B cell (primary cell): ENCODE measurements around the gene RBM38. TPM values are rescaled to one million over a fixed set of nuclear protein-coding genes. Genes with fewer than 3 reads are reported as not detected.

Experiments
- ATAC-seq: fragments of 200-7000 bp; cut with Tn5 transposase; one replicate; pipeline ENCODE4 v1.10.0; 2021; ENCODE audit warnings: low read depth, mild to moderate bottlenecking, moderate number of reproducible peaks, moderate library complexity
- CTCF ChIA-PET: fragments of 350-600 bp; sonication (Branson Sonifier 250); formaldehyde crosslinking; loops from one replicate; lab custom pipeline; 2021; ENCODE audit warnings: antibody characterized with exemption, inconsistent platforms; lab: Charles Lee
- POLR2A ChIA-PET: fragments of 350-600 bp; sonication (Branson Sonifier 250); formaldehyde crosslinking; loops from one replicate; lab custom pipeline; 2021; ENCODE audit warnings: antibody characterized with exemption; lab: Charles Lee
- DNase-seq: peaks from one replicate; pipeline ENCODE4 v3.0.0; 2013
- H2AFZ ChIP-seq: 2 replicates; pipeline ENCODE4 v1.6.1; 2012; ENCODE audit warnings: mild to moderate bottlenecking, low read depth, low read length; ENCODE audit not compliant: insufficient read depth, poor library complexity, severe bottlenecking
- H3K27ac ChIP-seq, 2 donors: 1 replicate in 1 of 2; 2 replicates in 1 of 2; pipeline ENCODE4 v1.5.1; 2012 to 2013; ENCODE audit warnings: low read length in 2 of 2, mild to moderate bottlenecking in 2 of 2, moderate library complexity in 1 of 2
- H3K27me3 ChIP-seq, 4 experiments: fragments of 200-600 bp in 1 of 4; sonication (generic) in 1 of 4; replicated peaks in 1 of 4; 1 replicate in 2 of 4; 2 replicates in 2 of 4; pipeline versions ENCODE4 v1.6.1 to v1.7.0; 2013 to 2016; ENCODE audit warnings: low read length in 3 of 4, mild to moderate bottlenecking in 2 of 4, mixed read lengths in 1 of 4, moderate library complexity in 1 of 4; ENCODE audit not compliant: insufficient read depth in 4 of 4, control insufficient read depth in 3 of 4; ENCODE audit errors: control extremely low read depth in 1 of 4
- H3K36me3 ChIP-seq, 2 experiments: replicated peaks in 1 of 2; 1 replicate in 1 of 2; 2 replicates in 1 of 2; pipeline versions ENCODE4 v1.6.1 to v1.7.1; 2013; ENCODE audit warnings: low read length in 1 of 2; ENCODE audit not compliant: insufficient read depth in 2 of 2, control insufficient read depth in 1 of 2; ENCODE audit errors: control extremely low read depth in 1 of 2, extremely low read depth in 1 of 2
- H3K4me1 ChIP-seq, 2 donors: fragments of 200-600 bp in 1 of 2; sonication (generic) in 1 of 2; 1 replicate in 1 of 2; 2 replicates in 1 of 2; pipeline versions ENCODE4 v1.5.1 to v1.6.1; 2013 to 2017; ENCODE audit warnings: low read length in 2 of 2; ENCODE audit not compliant: control insufficient read depth in 2 of 2, insufficient read depth in 2 of 2
- H3K4me2 ChIP-seq: replicated peaks from 2 replicates; pipeline ENCODE3; 2012; ENCODE audit warnings: mild to moderate bottlenecking, low read depth, low read length; ENCODE audit not compliant: poor library complexity, severe bottlenecking
- H3K4me3 ChIP-seq, 5 experiments: fragments of 200-600 bp in 1 of 5; sonication (generic) in 1 of 5; 1 replicate in 3 of 5; 2 replicates in 2 of 5; pipeline versions ENCODE4 v1.5.1 to v1.7.0; 2011 to 2016; ENCODE audit warnings: low read length in 4 of 5, mild to moderate bottlenecking in 4 of 5, low read depth in 2 of 5, control low read depth in 1 of 5, moderate library complexity in 1 of 5; ENCODE audit not compliant: insufficient read depth in 1 of 5; ENCODE audit errors: control extremely low read depth in 1 of 5, extremely low read depth in 1 of 5
- H3K79me2 ChIP-seq: fragments of 200-600 bp; sonication (generic); one replicate; pipeline ENCODE4 v1.6.0; 2016; ENCODE audit warnings: low read length; ENCODE audit not compliant: control insufficient read depth, insufficient read depth
- H3K9ac ChIP-seq: fragments of 200-600 bp; sonication (generic); 2 replicates; pipeline ENCODE4 v1.6.1; 2017; ENCODE audit warnings: mild to moderate bottlenecking, low read length, moderate library complexity
- H3K9me3 ChIP-seq, 3 donors: one replicate each; pipeline versions ENCODE4 v1.6.1 to v1.7.1; 2013; ENCODE audit warnings: low read length in 2 of 3; ENCODE audit not compliant: control insufficient read depth in 2 of 3, insufficient read depth in 1 of 3; ENCODE audit errors: control extremely low read depth in 1 of 3
- H4K20me1 ChIP-seq: 2 replicates; pipeline ENCODE4 v1.6.0; 2012; ENCODE audit warnings: mild to moderate bottlenecking, low read length; ENCODE audit not compliant: insufficient read depth, control insufficient read depth, poor library complexity, severe bottlenecking
- H3K27ac Mint-ChIP-seq: one replicate; pipeline ENCODE4 v1.8.0; 2021; ENCODE audit warnings: mixed read lengths
- H3K27me3 Mint-ChIP-seq: one replicate; pipeline ENCODE4 v1.8.0; 2021; ENCODE audit warnings: mixed read lengths
- H3K4me1 Mint-ChIP-seq: one replicate; pipeline ENCODE4 v1.8.0; 2021; ENCODE audit warnings: mixed read lengths
- H3K4me3 Mint-ChIP-seq: one replicate; pipeline ENCODE4 v1.8.0; 2021; ENCODE audit warnings: mixed read lengths
- H3K9me3 Mint-ChIP-seq: one replicate; pipeline ENCODE4 v1.8.0; 2022; ENCODE audit warnings: mixed read lengths; ENCODE audit not compliant: insufficient read depth
- CTCF ChIP-seq: fragments of 200-600 bp; IDR thresholded peaks from one replicate; pipeline ENCODE4 v1.8.0; 2022; ENCODE audit warnings: antibody characterized with exemption, mild to moderate bottlenecking
- EZH2 ChIP-seq: IDR thresholded peaks from 2 replicates; pipeline ENCODE4 v1.6.1; 2012; ENCODE audit warnings: borderline replicate concordance, low read depth, mild to moderate bottlenecking, moderate library complexity, low read length; ENCODE audit not compliant: insufficient read depth, poor library complexity, severe bottlenecking
- WGBS: methylation state at CpG from one replicate; pipeline ENCODE4 v1.1.5; 2013; ENCODE audit warnings: missing lambda C conversion rate; ENCODE audit not compliant: insufficient coverage; 5-methylcytosine and 5-hydroxymethylcytosine counted together
- intact Hi-C: fragments of 100-400 bp; cut with micrococcal nuclease; formaldehyde crosslinking; loops from one replicate; pipeline ENCODE4 v1.10.0; 2022
- polyA plus RNA-seq: library from polyadenylated mRNA; depleted of rRNA; stranded (reverse); fragments of >200 nt; gene quantifications from 2 replicates; pipeline ENCODE4 v1.2.3, GENCODE V29; 2012
- total RNA-seq, 2 donors: library from RNA; stranded (reverse); fragments of 120-200 nt in 1 of 2; gene quantifications; 1 replicate in 1 of 2; 2 replicates in 1 of 2; pipeline versions ENCODE4 v1.2.3 to v1.2.4, GENCODE V29; 2013 to 2022

The RBM38 gene
- total and polyA plus RNA-seq, 2 donors (not counting 1 experiment from before 2014, with no cell fraction given) = 198 to 225 TPM

GRCh38 chr20:57405236-57406016 is 14.2 kb downstream of the RBM38 start:
- H3K36me3 ChIP-seq = peaks cover 0 to 95% of the 10 kb centered on the region in 2 experiments
- Mint-ChIP-seq H3K27me3 (no peaks in the 10 kb centered on the region), H3K4me1 (peaks cover 64% of the 10 kb centered on the region), H3K4me3 (no peak overlapping the region), H3K9me3 (no peaks in the 10 kb centered on the region), H3K27ac (peak overlapping the region; percentile 53)
- peaks cover 73% of the 10 kb centered on the region for H3K79me2 ChIP-seq
- H3K27ac ChIP-seq = no peak overlapping the region
- TF ChIP-seq EZH2 (no peak), CTCF (no peak)
- no peak overlapping the region for H3K4me3 ChIP-seq
- ATAC-seq (no peak), DNase-seq (no peak)
- H3K4me1 ChIP-seq = peaks cover 34 to 58% of the 10 kb centered on the region in 2 donors
- H3K9ac ChIP-seq = no peak overlapping the region
- CTCF ChIA-PET = interaction anchor here (1.8 kb wide), 1 partner anchor 75 kb away, joined by 5 read pairs; no protein-coding TSS in a partner anchor
- 95% methylated on average over 16 of the region's 18 CpGs for WGBS
- POLR2A ChIA-PET = interaction anchor here (1.5 kb wide), 1 partner anchor 45 kb away, joined by 4 read pairs; no protein-coding TSS in a partner anchor
- H3K27me3 ChIP-seq = no peaks in the 10 kb centered on the region
- peaks cover 100% of the 10 kb centered on the region for H4K20me1 ChIP-seq
- peaks cover 0 to 4% (median 0%) of the 10 kb centered on the region in 3 donors for H3K9me3 ChIP-seq
- H3K4me2 ChIP-seq = no peak overlapping the region
- no peak overlapping the region for H2AFZ ChIP-seq
- intact Hi-C loops = no loop called here

GRCh38 chr20:57407541-57407956 is 16.4 kb downstream of the RBM38 start:
- Mint-ChIP-seq H3K9me3 (no peaks in the 10 kb centered on the region), H3K27ac (peak overlapping the region; percentile 67), H3K4me1 (peaks cover 53% of the 10 kb centered on the region), H3K27me3 (no peaks in the 10 kb centered on the region), H3K4me3 (no peak overlapping the region)
- ChIA-PET CTCF (interaction anchor here (2.1 kb wide), 1 partner anchor 18 kb away, joined by 6 read pairs; no protein-coding TSS in a partner anchor), POLR2A (no interaction called here)
- no peak overlapping the region for H3K4me3 ChIP-seq
- no peak overlapping the region for H3K9ac ChIP-seq
- H3K9me3 ChIP-seq = peaks cover 0 to 4% (median 0%) of the 10 kb centered on the region in 3 donors
- 92% methylated on average over 29 of the region's 29 CpGs for WGBS
- H2AFZ ChIP-seq = no peak overlapping the region
- no peak overlapping the region for H3K4me2 ChIP-seq
- H3K79me2 ChIP-seq = peaks cover 51% of the 10 kb centered on the region
- no peak for TF ChIP-seq CTCF
- no peak for TF ChIP-seq EZH2
- intact Hi-C loops = no loop called here
- H3K36me3 ChIP-seq = peaks cover 0 to 80% of the 10 kb centered on the region in 2 experiments
- peaks cover 13 to 37% of the 10 kb centered on the region in 2 donors for H3K4me1 ChIP-seq
- H3K27me3 ChIP-seq = no peaks in the 10 kb centered on the region
- ATAC-seq = no peak
- H4K20me1 ChIP-seq = peaks cover 84% of the 10 kb centered on the region
- DNase-seq = no peak
- no peak overlapping the region for H3K27ac ChIP-seq
